ENCODE measurements around the gene LSM14B.

DNA sequence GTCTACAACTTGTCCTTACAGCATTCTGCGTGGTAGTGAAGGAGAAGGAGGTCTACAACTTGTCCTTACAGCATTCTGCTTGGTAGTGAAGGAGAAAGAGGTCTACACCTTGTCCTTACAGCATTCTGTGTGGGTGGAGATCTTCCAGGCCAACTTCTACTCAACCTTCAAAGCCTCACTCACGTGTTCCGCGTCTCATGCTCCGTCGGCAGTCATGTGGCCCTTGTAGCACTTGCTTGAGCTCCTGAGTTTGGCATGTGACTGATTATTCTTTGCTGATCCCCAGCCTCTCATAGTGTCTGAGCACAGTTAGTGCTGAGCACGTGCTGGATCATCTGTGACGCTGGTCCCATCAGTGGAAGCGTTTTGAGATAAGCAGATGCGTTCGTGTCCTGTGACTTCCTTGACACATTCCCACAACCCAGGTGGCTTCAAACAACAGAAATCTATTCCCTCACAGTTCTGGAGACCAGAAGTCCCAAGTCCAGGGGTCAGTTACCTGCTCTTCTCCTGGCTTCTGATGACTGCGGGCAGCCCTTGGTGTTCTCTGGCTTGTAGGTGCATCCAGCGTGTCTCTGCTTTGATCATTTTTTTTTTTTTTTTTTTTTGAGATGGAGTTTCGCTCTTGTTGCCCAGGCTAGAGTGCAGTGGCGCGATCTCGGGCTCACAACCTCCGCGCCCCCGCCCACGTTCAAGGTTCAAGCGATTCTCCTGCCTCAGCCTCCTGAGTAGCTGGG, 23.9 kb downstream of the LSM14B start:
- TF ChIP-seq CTCF (IDR thresholded peaks at IDR 0.05) (no peak), POLR2A (IDR thresholded peaks at IDR 0.05) (no peak)

Data from heart left ventricle (tissue), 13 donors.